HEK293 (cell line): ENCODE data around the gene PSMD9.

Source experiments
- EGR2 ChIP-seq: fragments of 450-650 bp; formaldehyde crosslinking; IDR thresholded peaks from 2 replicates; pipeline ENCODE4 v1.5.1; 2016; ENCODE audit warnings: low read depth, missing biosample characterization, missing genetic modification characterization
- FEZF1 ChIP-seq: fragments of 450-650 bp; formaldehyde crosslinking; IDR thresholded peaks from 2 replicates; pipeline ENCODE4 v1.5.1; 2016; ENCODE audit warnings: missing biosample characterization, missing genetic modification characterization
- GLIS2 ChIP-seq: fragments of 450-650 bp; formaldehyde crosslinking; IDR thresholded peaks from 2 replicates; pipeline ENCODE4 v1.5.1; 2016; ENCODE audit warnings: missing biosample characterization, missing genetic modification characterization
- KLF16 ChIP-seq: fragments of 450-650 bp; formaldehyde crosslinking; IDR thresholded peaks from 2 replicates; pipeline ENCODE4 v1.5.1; 2017; ENCODE audit warnings: missing biosample characterization, missing genetic modification characterization
- KLF8 ChIP-seq: fragments of 450-650 bp; formaldehyde crosslinking; IDR thresholded peaks from 2 replicates; pipeline ENCODE4 v1.5.1; 2016; ENCODE audit warnings: missing biosample characterization, missing genetic modification characterization
- KLF9 ChIP-seq: fragments of 450-650 bp; formaldehyde crosslinking; IDR thresholded peaks from 2 replicates; pipeline ENCODE4 v1.5.1; 2016; ENCODE audit warnings: missing biosample characterization, missing genetic modification characterization, low read depth
- SCRT2 ChIP-seq: fragments of 450-650 bp; formaldehyde crosslinking; IDR thresholded peaks from 2 replicates; pipeline ENCODE4 v1.5.1; 2016; ENCODE audit warnings: missing biosample characterization, missing genetic modification characterization
- SP2 ChIP-seq: fragments of 450-650 bp; formaldehyde crosslinking; IDR thresholded peaks from 2 replicates; pipeline ENCODE4 v1.5.1; 2016; ENCODE audit warnings: missing biosample characterization, missing genetic modification characterization
- SP7 ChIP-seq: fragments of 450-650 bp; formaldehyde crosslinking; IDR thresholded peaks from 2 replicates; pipeline ENCODE4 v1.5.1; 2016; ENCODE audit warnings: missing biosample characterization, missing genetic modification characterization
- ZBTB17 ChIP-seq: fragments of 450-650 bp; formaldehyde crosslinking; IDR thresholded peaks from 2 replicates; pipeline ENCODE4 v1.5.1; 2016; ENCODE audit warnings: missing biosample characterization, missing genetic modification characterization
- ZIC2 ChIP-seq: fragments of 450-650 bp; formaldehyde crosslinking; IDR thresholded peaks from 2 replicates; pipeline ENCODE4 v1.5.1; 2016; ENCODE audit warnings: missing biosample characterization, missing genetic modification characterization
- ZNF132 ChIP-seq: fragments of 450-650 bp; formaldehyde crosslinking; IDR thresholded peaks from 2 replicates; pipeline ENCODE4 v1.5.1; 2017; ENCODE audit warnings: missing biosample characterization, missing genetic modification characterization, borderline replicate concordance
- ZNF214 ChIP-seq: fragments of 450-650 bp; formaldehyde crosslinking; IDR thresholded peaks from 2 replicates; pipeline ENCODE4 v1.5.1; 2017; ENCODE audit warnings: missing biosample characterization, mild to moderate bottlenecking, missing genetic modification characterization, borderline replicate concordance
- ZNF324 ChIP-seq: fragments of 450-650 bp; formaldehyde crosslinking; IDR thresholded peaks from 2 replicates; pipeline ENCODE4 v1.5.1; 2016; ENCODE audit warnings: missing biosample characterization, missing genetic modification characterization
- ZNF335 ChIP-seq: fragments of 450-650 bp; formaldehyde crosslinking; conservative IDR thresholded peaks from 2 replicates; pipeline ENCODE4 v1.5.1; 2016; ENCODE audit warnings: missing biosample characterization, missing genetic modification characterization
- ZNF561 ChIP-seq: fragments of 450-650 bp; IDR thresholded peaks from 2 replicates; pipeline ENCODE4 v1.5.1; 2018; ENCODE audit warnings: missing biosample characterization, missing genetic modification characterization, borderline replicate concordance
- ZNF600 ChIP-seq: fragments of 450-650 bp; formaldehyde crosslinking; IDR thresholded peaks from 2 replicates; pipeline ENCODE4 v1.5.1; 2016; ENCODE audit warnings: missing biosample characterization, missing genetic modification characterization
- ZNF830 ChIP-seq: fragments of 450-650 bp; IDR thresholded peaks from 2 replicates; pipeline ENCODE4 v1.5.0; 2018; ENCODE audit warnings: missing biosample characterization, missing genetic modification characterization, low read depth, mild to moderate bottlenecking, moderate library complexity
- ZXDB ChIP-seq: fragments of 450-650 bp; formaldehyde crosslinking; IDR thresholded peaks from 2 replicates; pipeline ENCODE4 v1.5.1; 2016; ENCODE audit warnings: missing biosample characterization, missing genetic modification characterization
- TF ChIP-seq, protein P1 (sequence below): fragments of 450-650 bp; formaldehyde crosslinking; IDR thresholded peaks from 2 replicates; pipeline ENCODE4 v1.5.1; 2016; ENCODE audit warnings: missing biosample characterization, missing genetic modification characterization
- TF ChIP-seq, protein P2 (sequence below): fragments of 450-650 bp; formaldehyde crosslinking; IDR thresholded peaks from 2 replicates; pipeline ENCODE4 v1.5.1; 2017; ENCODE audit warnings: missing biosample characterization, missing genetic modification characterization
- TF ChIP-seq, protein P3 (sequence below): fragments of 450-650 bp; formaldehyde crosslinking; IDR thresholded peaks from 2 replicates; pipeline ENCODE4 v1.5.1; 2016; ENCODE audit warnings: missing biosample characterization, missing genetic modification characterization
- TF ChIP-seq, protein P4 (sequence below): fragments of 450-650 bp; formaldehyde crosslinking; IDR thresholded peaks from 2 replicates; pipeline ENCODE4 v1.5.1; 2016; ENCODE audit warnings: missing biosample characterization, missing genetic modification characterization
- TF ChIP-seq, protein P5 (sequence below): fragments of 450-650 bp; formaldehyde crosslinking; IDR thresholded peaks from 2 replicates; pipeline ENCODE4 v1.5.1; 2016; ENCODE audit warnings: missing biosample characterization, missing genetic modification characterization
- TF ChIP-seq, protein P6 (sequence below): fragments of 450-650 bp; formaldehyde crosslinking; IDR thresholded peaks from 2 replicates; pipeline ENCODE4 v1.5.1; 2016; ENCODE audit warnings: missing biosample characterization, missing genetic modification characterization
- TF ChIP-seq, protein P7 (sequence below): fragments of 450-650 bp; formaldehyde crosslinking; IDR thresholded peaks from 2 replicates; pipeline ENCODE4 v1.5.1; 2016; ENCODE audit warnings: missing biosample characterization, missing genetic modification characterization

PSMD9 gene

DNA sequence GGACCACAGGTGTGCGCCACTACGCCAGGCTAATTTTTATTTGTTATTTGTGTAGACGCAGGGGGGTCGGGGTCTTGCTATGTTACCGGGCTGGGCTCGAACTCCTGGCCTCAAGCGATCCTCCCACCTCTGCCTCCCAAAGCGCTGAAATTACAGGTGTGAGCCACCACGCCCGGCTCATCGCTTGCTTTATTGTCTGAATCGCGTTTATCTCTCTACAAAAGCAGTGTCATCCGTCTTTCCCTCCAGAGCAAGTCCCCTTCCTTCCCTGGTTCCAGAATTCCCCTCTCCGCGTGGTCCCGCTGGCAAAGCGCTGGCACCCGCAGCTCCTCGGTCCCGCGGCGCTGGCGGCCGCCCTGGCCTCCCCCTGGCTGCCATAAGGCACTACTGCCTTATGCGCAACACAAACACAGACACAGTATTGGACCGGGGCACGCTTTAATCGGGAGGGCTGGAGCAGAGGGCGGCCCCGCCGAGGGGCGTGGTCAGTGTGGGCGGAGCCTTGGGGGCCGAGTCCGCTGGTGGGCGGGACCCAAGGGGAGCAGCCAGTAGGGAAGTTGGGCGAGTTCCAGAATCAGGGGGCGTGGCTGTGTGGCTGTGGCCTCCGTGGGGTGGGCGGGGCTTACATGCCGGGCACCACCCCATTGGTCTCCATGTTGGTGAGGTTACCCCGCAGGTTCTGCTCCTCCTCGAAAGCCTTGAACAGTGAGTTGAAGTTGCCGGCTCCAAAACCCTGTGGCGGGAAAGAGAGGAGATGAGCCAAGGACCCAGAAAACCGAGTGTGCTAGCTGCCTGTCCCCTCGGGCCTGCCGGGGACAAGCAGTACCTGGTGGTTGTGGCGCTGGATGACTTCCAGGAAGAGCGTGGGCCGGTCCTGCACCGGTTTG is 49.2 kb upstream of the PSMD9 start (continued):
- TF ChIP-seq ZXDB (0 out of 2 replicates have a peak, but pooled peaks have one; percentile 7), ZNF214 (tag by site-specific recombination) (no peak), KLF9 (tag by site-specific recombination) (peak; percentile 100), ZIC2 (tag by site-specific recombination) (peak; percentile 92), GLIS2 (tag by site-specific recombination) (peak; percentile 98), ZNF324 (tag by site-specific recombination) (peak; percentile 44; the same call in 1 of the 2 replicates), ZNF335 (tag by site-specific recombination) (peak; percentile 92), ZNF600 (tag by site-specific recombination) (peak; percentile 93), ZNF132 (tag by site-specific recombination) (no peak), KLF16 (peak; percentile 96), ZNF830 (no peak), EGR2 (peak; percentile 86), SCRT2 (tag by site-specific recombination) (0 out of 2 replicates have a peak, but pooled peaks have one; percentile 22), FEZF1 (peak; percentile 96), SP7 (tag by site-specific recombination) (no peak), SP2 (peak; percentile 98), ZNF561 (tag by site-specific recombination) (peak; percentile 40; the same call in 1 of the 2 replicates), ZBTB17 (tag by site-specific recombination) (peak; percentile 64), KLF8 (tag by site-specific recombination) (peak; percentile 98)
- TF ChIP-seq, protein P1, sequence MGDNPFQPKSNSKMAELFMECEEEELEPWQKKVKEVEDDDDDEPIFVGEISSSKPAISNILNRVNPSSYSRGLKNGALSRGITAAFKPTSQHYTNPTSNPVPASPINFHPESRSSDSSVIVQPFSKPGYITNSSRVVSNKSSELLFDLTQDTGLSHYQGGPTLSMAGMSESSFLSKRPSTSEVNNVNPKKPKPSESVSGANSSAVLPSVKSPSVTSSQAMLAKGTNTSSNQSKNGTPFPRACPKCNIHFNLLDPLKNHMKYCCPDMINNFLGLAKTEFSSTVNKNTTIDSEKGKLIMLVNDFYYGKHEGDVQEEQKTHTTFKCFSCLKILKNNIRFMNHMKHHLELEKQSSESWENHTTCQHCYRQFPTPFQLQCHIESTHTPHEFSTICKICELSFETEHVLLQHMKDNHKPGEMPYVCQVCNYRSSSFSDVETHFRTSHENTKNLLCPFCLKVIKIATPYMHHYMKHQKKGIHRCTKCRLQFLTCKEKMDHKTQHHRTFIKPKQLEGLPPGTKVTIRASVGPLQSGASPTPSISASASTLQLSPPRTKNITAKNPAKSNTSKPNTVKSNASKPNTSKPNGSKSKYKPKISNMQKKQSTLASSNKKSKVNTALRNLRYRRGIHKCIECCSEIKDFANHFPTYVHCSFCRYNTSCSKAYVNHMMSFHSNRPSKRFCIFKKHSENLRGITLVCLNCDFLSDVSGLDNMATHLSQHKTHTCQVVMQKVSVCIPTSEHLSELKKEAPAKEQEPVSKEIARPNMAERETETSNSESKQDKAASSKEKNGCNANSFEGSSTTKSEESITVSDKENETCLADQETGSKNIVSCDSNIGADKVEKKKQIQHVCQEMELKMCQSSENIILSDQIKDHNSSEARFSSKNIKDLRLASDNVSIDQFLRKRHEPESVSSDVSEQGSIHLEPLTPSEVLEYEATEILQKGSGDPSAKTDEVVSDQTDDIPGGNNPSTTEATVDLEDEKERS: 0 out of 2 replicates have a peak, but pooled peaks have one; percentile 16
- TF ChIP-seq, protein P2, sequence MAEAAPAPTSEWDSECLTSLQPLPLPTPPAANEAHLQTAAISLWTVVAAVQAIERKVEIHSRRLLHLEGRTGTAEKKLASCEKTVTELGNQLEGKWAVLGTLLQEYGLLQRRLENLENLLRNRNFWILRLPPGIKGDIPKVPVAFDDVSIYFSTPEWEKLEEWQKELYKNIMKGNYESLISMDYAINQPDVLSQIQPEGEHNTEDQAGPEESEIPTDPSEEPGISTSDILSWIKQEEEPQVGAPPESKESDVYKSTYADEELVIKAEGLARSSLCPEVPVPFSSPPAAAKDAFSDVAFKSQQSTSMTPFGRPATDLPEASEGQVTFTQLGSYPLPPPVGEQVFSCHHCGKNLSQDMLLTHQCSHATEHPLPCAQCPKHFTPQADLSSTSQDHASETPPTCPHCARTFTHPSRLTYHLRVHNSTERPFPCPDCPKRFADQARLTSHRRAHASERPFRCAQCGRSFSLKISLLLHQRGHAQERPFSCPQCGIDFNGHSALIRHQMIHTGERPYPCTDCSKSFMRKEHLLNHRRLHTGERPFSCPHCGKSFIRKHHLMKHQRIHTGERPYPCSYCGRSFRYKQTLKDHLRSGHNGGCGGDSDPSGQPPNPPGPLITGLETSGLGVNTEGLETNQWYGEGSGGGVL: no peak
- TF ChIP-seq, protein P3, sequence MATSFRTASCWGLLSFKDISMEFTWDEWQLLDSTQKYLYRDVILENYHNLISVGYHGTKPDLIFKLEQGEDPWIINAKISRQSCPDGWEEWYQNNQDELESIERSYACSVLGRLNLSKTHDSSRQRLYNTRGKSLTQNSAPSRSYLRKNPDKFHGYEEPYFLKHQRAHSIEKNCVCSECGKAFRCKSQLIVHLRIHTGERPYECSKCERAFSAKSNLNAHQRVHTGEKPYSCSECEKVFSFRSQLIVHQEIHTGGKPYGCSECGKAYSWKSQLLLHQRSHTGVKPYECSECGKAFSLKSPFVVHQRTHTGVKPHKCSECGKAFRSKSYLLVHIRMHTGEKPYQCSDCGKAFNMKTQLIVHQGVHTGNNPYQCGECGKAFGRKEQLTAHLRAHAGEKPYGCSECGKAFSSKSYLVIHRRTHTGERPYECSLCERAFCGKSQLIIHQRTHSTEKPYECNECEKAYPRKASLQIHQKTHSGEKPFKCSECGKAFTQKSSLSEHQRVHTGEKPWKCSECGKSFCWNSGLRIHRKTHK (tag by site-specific recombination): no peak
- TF ChIP-seq, protein P4, sequence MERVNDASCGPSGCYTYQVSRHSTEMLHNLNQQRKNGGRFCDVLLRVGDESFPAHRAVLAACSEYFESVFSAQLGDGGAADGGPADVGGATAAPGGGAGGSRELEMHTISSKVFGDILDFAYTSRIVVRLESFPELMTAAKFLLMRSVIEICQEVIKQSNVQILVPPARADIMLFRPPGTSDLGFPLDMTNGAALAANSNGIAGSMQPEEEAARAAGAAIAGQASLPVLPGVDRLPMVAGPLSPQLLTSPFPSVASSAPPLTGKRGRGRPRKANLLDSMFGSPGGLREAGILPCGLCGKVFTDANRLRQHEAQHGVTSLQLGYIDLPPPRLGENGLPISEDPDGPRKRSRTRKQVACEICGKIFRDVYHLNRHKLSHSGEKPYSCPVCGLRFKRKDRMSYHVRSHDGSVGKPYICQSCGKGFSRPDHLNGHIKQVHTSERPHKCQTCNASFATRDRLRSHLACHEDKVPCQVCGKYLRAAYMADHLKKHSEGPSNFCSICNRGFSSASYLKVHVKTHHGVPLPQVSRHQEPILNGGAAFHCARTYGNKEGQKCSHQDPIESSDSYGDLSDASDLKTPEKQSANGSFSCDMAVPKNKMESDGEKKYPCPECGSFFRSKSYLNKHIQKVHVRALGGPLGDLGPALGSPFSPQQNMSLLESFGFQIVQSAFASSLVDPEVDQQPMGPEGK (tag by site-specific recombination): peak; percentile 77; the same call in 1 of the 2 replicates
- TF ChIP-seq, protein P5, sequence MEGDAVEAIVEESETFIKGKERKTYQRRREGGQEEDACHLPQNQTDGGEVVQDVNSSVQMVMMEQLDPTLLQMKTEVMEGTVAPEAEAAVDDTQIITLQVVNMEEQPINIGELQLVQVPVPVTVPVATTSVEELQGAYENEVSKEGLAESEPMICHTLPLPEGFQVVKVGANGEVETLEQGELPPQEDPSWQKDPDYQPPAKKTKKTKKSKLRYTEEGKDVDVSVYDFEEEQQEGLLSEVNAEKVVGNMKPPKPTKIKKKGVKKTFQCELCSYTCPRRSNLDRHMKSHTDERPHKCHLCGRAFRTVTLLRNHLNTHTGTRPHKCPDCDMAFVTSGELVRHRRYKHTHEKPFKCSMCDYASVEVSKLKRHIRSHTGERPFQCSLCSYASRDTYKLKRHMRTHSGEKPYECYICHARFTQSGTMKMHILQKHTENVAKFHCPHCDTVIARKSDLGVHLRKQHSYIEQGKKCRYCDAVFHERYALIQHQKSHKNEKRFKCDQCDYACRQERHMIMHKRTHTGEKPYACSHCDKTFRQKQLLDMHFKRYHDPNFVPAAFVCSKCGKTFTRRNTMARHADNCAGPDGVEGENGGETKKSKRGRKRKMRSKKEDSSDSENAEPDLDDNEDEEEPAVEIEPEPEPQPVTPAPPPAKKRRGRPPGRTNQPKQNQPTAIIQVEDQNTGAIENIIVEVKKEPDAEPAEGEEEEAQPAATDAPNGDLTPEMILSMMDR (tag by site-specific recombination): peak; percentile 92
- TF ChIP-seq, protein P6, sequence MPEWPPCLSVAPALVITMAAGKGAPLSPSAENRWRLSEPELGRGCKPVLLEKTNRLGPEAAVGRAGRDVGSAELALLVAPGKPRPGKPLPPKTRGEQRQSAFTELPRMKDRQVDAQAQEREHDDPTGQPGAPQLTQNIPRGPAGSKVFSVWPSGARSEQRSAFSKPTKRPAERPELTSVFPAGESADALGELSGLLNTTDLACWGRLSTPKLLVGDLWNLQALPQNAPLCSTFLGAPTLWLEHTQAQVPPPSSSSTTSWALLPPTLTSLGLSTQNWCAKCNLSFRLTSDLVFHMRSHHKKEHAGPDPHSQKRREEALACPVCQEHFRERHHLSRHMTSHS (tag by site-specific recombination): no peak
- TF ChIP-seq, protein P7, sequence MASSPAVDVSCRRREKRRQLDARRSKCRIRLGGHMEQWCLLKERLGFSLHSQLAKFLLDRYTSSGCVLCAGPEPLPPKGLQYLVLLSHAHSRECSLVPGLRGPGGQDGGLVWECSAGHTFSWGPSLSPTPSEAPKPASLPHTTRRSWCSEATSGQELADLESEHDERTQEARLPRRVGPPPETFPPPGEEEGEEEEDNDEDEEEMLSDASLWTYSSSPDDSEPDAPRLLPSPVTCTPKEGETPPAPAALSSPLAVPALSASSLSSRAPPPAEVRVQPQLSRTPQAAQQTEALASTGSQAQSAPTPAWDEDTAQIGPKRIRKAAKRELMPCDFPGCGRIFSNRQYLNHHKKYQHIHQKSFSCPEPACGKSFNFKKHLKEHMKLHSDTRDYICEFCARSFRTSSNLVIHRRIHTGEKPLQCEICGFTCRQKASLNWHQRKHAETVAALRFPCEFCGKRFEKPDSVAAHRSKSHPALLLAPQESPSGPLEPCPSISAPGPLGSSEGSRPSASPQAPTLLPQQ: peak; percentile 11
